Ramos (cell line): ENCODE measurements around the gene PKNOX1.
"Not testable (repeated sequence)": the region's sequence is repeated elsewhere in the genome, so short reads cannot be mapped to it uniquely, and the experiment has no call there.

Experiments used
- in situ Hi-C: fragments of 300-500 bp; cut with MboI; formaldehyde crosslinking; loops from one replicate; pipeline ENCODE4 v1.14.3; 2022; ENCODE audit warnings: low sequenced_read_pairs; ENCODE audit not compliant: unreplicated experiment

PKNOX1 gene

DNA sequence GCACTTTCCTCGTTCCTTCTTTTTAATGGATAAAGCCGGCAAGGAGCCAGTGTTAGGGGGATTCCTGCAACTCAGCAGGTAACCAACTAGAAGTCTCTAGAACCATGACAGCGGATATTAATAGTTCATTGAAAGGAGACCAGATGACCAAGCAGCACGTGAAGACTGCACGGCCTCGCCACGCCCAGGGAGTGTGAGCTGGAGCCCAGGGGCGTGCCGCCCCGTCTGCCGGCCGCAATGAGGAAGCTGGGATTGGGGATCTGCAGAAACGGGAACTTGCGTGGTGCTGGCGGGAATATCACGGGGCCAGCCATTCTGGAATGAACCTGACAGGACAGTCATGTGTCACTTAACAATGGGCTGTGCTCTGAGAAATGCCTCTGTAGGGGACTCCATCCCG is 62.5 kb downstream of the PKNOX1 start:
- in situ Hi-C loops: loop anchor here (25.0 kb wide), 1 partner anchor 100 kb away; the partner anchor contains the start of gene ERVH48-1

GRCh38 chr21:43037918-43038658 is 63.7 kb downstream of the PKNOX1 start:
- in situ Hi-C loops: loop anchor here (25.0 kb wide), 1 partner anchor 101 kb away; the partner anchor contains the start of gene ERVH48-1

DNA sequence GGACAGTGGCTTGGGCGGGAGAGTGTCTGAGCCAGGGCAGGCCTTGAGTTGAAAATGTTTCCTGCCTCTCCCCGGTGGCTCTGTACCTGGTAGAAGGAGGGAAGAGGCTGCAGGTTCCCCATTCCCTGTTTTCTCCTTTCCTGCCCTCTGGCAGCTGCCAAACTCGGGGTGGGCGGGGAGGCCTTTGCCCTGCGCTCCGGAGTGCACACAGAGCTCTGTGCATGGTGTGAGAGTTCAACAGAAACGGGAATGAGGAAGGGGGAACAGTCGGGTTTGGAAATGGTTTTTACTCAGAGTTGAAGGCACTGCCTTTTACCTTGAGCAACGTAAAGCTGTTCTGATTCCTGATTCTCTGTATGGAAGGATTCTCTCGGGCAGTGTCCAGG is 64.3 kb downstream of the PKNOX1 start:
- in situ Hi-C loops: loop anchor here (25.0 kb wide), 1 partner anchor 101 kb away; the partner anchor contains the start of gene ERVH48-1

DNA sequence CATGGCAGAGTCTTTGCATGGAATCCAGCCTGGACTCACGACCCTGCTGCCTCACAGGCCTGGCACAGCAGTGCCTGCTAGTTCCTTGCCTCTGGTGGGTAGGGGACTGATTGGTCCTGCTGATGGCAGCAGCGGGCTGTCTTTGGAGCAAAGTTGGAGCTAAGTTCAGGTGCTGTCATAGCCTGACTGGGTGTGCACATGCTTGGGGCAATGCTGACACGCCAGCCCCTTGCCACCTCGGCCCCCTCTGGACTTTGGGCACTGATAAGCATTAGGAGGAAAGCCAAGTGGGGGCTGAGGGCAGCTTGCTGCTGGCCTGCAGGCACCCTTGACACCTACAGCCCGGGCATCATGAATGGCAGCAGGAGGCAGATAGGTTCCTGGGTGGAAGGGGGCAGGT is 67.8 kb downstream of the PKNOX1 start:
- in situ Hi-C loops: loop anchor here (25.0 kb wide), 1 partner anchor 105 kb away; the partner anchor contains the start of gene ERVH48-1

DNA sequence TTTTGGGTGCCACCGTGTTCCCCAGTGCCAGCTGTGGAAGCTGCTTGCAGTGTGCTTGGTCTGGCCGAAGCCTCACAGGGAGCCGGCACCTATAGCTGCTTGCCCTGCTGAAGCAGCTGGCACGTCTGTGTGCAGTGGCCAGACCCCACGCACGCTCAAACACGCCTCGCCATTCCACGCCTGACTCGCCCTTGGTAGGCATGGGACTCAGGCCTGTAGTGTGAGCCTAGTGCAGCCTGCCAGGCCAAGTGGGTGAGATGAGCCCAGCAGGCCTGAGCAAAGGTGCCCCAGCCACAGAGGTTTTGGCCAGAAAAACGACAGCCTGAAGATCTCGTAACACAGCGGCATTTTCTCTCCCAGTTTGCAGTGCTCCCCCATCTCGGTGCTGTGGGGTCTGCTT is 68.9 kb downstream of the PKNOX1 start:
- in situ Hi-C loops: loop anchor here (25.0 kb wide), 1 partner anchor 106 kb away; the partner anchor contains the start of gene ERVH48-1

DNA sequence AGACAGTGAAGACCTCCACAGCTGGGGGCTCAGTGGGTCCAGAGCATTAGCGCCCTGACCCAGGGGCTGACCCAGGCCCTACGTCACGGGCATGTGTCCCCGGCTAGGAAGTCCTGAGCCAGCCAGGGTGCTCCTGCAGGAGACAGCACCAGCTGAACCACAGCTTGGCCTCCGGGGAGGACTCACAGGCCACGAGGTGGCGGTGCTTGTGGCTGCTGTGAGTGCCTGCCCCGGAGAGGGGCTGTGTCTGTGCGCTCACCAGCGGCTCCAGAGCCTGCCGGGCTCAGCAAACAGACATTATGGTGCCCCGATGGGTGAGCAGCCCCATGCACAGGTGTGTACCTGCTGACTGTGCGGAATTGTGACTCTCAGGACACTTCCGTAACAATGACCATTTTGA is 70.2 kb downstream of the PKNOX1 start:
- in situ Hi-C loops: loop anchor here (25.0 kb wide), 1 partner anchor 107 kb away; the partner anchor contains the start of gene ERVH48-1

DNA sequence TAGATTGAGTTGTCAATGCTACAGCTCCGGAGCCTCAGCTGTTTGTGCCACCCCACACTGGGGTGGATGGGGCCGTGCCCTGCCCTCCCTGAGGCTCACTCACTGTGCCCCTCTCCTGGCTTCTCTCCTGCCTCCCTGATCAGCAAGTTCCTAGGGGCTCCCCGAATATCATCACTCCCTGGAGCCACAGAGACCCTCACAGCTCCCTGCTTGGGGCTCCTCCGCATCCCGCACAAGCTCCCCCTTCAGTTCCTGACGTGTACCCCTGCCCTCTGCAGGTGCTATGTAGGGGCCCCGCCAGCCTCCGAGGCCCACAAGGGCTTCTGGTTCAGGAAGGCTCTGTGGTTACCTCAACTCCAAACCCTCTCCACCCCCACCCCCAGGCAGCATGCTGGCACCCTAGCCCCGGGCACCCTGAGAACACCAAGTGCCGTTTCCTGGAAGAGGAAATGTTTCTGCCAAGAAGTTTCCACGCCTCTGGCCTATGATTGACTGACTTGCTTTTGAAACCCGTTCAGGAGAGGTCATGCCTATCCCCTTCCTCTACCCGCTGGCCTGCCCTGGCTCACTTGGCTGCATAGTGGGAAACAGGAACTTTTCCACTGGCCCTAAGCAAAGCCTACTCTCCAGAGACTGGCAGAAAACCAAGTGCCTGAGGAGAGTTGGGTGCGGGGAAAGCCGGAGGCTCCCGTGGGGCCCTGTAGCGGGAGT is 71.0 kb downstream of the PKNOX1 start:
- in situ Hi-C loops: loop anchor here (25.0 kb wide), 1 partner anchor 108 kb away; the partner anchor contains the start of gene ERVH48-1

- in situ Hi-C loops: loop anchor here (25.0 kb wide), 1 partner anchor 109 kb away; the partner anchor contains the start of gene ERVH48-1
These were observed 71.8 kb downstream of the PKNOX1 start for GRCh38 chr21:43045876-43046821.

DNA sequence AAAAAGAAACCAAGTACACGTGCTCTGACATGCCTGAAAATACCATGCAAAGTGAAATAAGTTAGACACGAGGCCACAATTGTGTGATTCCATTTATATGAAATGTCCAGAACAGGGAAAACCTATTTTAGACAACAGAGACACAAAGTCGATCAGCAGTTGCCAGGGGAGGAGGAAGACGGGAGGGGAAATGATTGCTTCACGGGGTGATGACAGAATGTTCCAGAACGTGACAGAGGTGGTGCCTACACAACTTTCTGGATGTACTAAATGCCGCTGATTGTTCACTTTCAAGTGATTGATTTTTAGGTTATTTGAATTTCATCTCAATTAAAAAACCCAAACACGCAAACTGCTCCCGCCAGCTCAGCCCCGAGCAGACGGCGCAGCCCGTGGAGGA is 78.8 kb downstream of the PKNOX1 start:
- in situ Hi-C loops: not testable (repeated sequence)

DNA sequence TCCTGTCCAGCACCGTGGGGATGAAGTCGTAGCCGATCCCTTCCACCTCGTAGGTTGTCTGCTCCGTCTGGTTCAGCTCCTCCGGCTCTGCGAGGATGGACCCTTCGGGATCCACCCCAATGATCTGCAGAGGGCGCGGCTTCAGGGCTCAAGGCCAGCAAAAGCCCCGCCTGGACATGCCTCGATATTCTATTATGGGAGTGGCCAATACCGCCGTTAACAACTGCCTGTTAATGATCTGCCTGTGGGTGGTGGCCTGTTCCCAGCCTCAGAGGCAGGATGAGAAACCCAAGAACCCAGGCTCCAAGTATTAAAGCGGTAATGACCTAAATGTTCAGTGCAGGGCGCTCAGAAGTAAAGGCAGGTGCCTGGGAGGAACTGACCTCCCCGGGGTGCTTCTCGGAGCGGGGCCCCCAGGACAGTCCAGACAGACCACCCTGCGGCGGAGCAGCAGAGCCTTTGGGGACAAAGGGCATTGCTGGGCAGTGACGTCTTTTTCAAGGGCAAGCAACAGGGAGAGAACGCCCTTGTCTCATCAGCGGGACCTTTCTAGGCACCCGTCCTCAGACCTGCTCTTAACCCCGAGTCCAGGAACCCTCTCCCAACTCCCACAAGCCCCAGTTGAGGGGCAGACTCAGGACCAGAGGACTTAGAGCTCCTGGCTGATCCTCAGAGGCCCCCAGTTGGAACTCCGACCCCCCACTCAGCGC is 88.7 kb downstream of the PKNOX1 start:
- in situ Hi-C loops: not testable (repeated sequence)

DNA sequence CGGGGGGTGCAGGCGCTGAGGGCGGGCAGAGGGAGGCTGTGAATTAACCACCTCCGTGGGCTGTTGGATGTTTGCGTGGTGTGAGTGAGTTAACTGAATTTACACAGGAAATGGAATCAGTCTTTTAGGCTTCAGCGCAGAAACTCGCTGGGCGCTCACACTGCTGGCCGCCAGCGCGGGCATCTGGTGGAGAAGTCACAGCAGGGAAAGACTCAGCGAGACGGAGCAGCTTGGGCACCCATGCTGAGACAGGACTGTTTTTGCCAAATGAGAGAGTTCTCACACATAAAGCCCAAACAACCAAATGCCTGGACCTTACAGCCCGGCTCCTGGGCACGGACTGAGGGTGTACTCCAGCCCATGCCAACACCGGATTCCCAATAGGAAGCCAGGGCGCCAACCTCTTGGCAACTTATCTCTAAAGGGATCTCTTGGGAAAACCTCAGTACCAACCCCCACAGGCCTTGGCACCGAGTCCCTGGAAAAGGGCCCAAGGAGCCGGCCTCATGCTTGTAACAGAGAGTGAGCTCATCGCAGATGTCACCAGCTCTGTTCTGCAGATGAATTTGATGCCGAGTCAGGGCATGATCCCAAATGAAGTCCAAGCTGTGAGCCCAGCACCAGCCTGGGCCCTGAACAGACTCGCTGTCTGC is 90.0 kb downstream of the PKNOX1 start:
- in situ Hi-C loops: not testable (repeated sequence)

- in situ Hi-C loops: not testable (repeated sequence)
These were observed 91.6 kb downstream of the PKNOX1 start for GRCh38 chr21:43065991-43066390.

GRCh38 chr21:43066690-43067089 is 92.3 kb downstream of the PKNOX1 start:
- in situ Hi-C loops: not testable (repeated sequence)

- in situ Hi-C loops: not testable (repeated sequence)
These were observed 93.7 kb downstream of the PKNOX1 start for GRCh38 chr21:43068065-43068464.

GRCh38 chr21:43069682-43070081 is 95.3 kb downstream of the PKNOX1 start:
- in situ Hi-C loops: not testable (repeated sequence)

DNA sequence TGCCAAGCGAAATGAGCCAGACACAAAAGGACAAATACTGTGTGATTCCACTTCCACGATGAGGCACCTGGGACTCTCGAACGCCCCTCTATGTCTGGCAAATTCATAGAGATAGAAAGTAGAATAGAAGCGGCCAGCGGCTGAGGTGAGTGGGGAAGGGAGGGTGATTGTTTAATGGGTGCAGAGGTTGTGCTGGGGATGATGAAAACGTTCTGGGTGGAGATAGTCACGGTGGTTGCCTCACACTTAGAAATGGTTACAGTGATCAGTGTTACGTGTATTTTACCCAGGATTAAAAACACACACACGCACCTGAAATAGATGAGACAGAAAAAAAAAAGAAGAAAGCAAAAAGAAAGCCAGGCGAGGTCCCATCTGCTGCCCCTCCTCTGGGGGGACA is 98.4 kb downstream of the PKNOX1 start:
- in situ Hi-C loops: not testable (repeated sequence)

DNA sequence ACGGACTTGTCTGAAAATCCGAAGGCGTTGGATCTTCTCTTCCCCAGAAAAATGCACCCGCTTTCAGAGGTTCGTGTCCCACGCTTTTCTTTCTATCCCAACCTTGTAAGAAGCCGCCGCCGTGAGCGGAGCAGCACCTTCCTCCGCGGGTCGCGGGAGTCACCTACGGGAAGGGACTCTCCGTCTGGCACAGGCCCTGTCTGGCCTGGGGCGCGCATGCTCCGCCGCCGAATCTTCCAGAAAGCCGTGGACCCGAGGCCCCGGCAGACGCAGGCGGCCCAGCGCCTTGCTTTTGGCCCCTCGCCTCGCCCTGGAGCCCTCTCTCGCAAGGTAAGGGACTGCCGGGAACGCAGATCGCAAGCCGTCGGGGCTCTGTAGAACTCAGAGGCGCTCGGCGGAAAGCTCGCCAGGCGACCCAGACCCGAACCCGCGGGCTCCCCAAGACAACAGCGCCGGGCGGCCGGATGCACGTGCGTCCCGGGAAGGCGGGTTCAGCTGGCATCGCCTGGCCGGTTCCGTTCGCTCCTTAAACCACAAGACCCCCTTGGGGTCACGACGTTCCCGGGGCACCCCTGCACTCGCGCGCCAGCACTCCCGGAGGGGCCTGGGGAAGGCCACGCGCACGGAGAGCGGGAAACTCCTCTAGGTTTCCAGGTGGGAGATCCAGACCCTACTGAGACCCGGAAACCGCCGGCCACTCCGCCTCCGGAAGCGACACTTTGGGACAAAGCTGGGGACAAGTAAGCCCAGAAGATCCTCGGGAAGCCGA is 100.2 kb downstream of the PKNOX1 start:
- in situ Hi-C loops: not testable (repeated sequence)
